Neural cell (in vitro differentiated cells): Measurements from ENCODE around the gene ATP12A. TPM values are rescaled to one million over a fixed set of nuclear protein-coding genes. Genes with fewer than 3 reads are reported as not detected.

Source experiments
- H2AFZ ChIP-seq: fragments of 200-600, 300-800 bp; sonication (generic), shearing (Covaris generic); 2 replicates; pipeline ENCODE4 v1.6.0; 2014; ENCODE audit warnings: low read depth, mild to moderate bottlenecking, antibody characterized with exemption, low read length, moderate library complexity
- H3F3A ChIP-seq: fragments of 200-600 bp; shearing (Covaris generic); 2 replicates; pipeline ENCODE4 v1.6.1; 2016; ENCODE audit warnings: mild to moderate bottlenecking, moderate library complexity, mixed read lengths, antibody characterized with exemption, low read length; ENCODE audit not compliant: insufficient read depth, poor library complexity, severe bottlenecking
- H3K27ac ChIP-seq: fragments of 200-600, 300-800 bp; sonication (generic), shearing (Covaris generic); 2 replicates; pipeline ENCODE4 v1.5.1; 2014; ENCODE audit warnings: mild to moderate bottlenecking, low read length, moderate library complexity
- H3K27me3 ChIP-seq: fragments of 300-800, 200-600 bp; sonication (generic), shearing (Covaris generic); 2 replicates; pipeline ENCODE4 v1.6.0; 2014; ENCODE audit warnings: mild to moderate bottlenecking, low read depth, low read length, moderate library complexity; ENCODE audit not compliant: insufficient read depth
- H3K36me3 ChIP-seq: fragments of 300-800, 200-600 bp; sonication (generic), shearing (Covaris generic); 2 replicates; pipeline ENCODE4 v1.5.1; 2014; ENCODE audit warnings: mild to moderate bottlenecking, antibody characterized with exemption, low read length, moderate library complexity; ENCODE audit not compliant: insufficient read depth
- H3K4me2 ChIP-seq: fragments of 300-800, 200-600 bp; sonication (generic), shearing (Covaris generic); 2 replicates; pipeline ENCODE4 v1.6.0; 2014; ENCODE audit warnings: mild to moderate bottlenecking, low read length
- H3K4me3 ChIP-seq: fragments of 300-800, 200-600 bp; sonication (generic), shearing (Covaris generic); 2 replicates; pipeline ENCODE4 v1.5.1; 2014; ENCODE audit warnings: mild to moderate bottlenecking, low read length, moderate library complexity
- H3K79me2 ChIP-seq: fragments of 200-600 bp; shearing (Covaris generic); replicated peaks from 2 replicates; pipeline ENCODE4 v1.6.0; 2014; ENCODE audit warnings: mild to moderate bottlenecking, low read length, moderate library complexity; ENCODE audit not compliant: insufficient read depth
- H3K9ac ChIP-seq: fragments of 300-800, 200-600 bp; sonication (generic), shearing (Covaris generic); 2 replicates; pipeline ENCODE4 v1.6.1; 2016; ENCODE audit warnings: mild to moderate bottlenecking, low read length, mixed read lengths
- H3K9me2 ChIP-seq: fragments of 200-600 bp; shearing (Covaris generic); 2 replicates; pipeline ENCODE4 v1.6.1; 2016; ENCODE audit warnings: mild to moderate bottlenecking, low read length, mixed read lengths; ENCODE audit not compliant: insufficient read depth
- H3K9me3 ChIP-seq: fragments of 200-600, 300-800 bp; sonication (generic), shearing (Covaris generic); 2 replicates; pipeline ENCODE4 v1.6.1; 2016; ENCODE audit warnings: mild to moderate bottlenecking, mixed run types, low read length, moderate library complexity, mixed read lengths
- H4K20me1 ChIP-seq: fragments of 200-600 bp; shearing (Covaris generic); 2 replicates; pipeline ENCODE4 v1.6.1; 2016; ENCODE audit warnings: mild to moderate bottlenecking, mixed run types; ENCODE audit not compliant: insufficient read depth
- CTCF ChIP-seq: fragments of 450-650 bp; IDR thresholded peaks from 2 replicates; pipeline ENCODE4 v1.5.1; 2014; ENCODE audit warnings: antibody characterized with exemption, mild to moderate bottlenecking, moderate library complexity; ENCODE audit not compliant: poor library complexity, severe bottlenecking
- EP300 ChIP-seq: fragments of 450-650 bp; conservative IDR thresholded peaks from 2 replicates; pipeline ENCODE4 v1.6.1; 2014; ENCODE audit warnings: antibody characterized with exemption, mild to moderate bottlenecking, moderate library complexity; ENCODE audit not compliant: poor library complexity, severe bottlenecking
- EZH2 ChIP-seq: fragments of 200-600, 300-800 bp; shearing (Covaris generic), sonication (generic); IDR thresholded peaks from 2 replicates; pipeline ENCODE4 v1.6.1; 2014; ENCODE audit warnings: antibody characterized with exemption, low read length, borderline replicate concordance, mild to moderate bottlenecking; ENCODE audit not compliant: insufficient read depth, poor library complexity, severe bottlenecking
- MXI1 ChIP-seq: fragments of 450-650 bp; conservative IDR thresholded peaks from 2 replicates; pipeline ENCODE4 v1.6.1; 2014; ENCODE audit warnings: antibody characterized with exemption, mild to moderate bottlenecking; ENCODE audit not compliant: poor library complexity, severe bottlenecking
- POLR2AphosphoS5 ChIP-seq: IDR thresholded peaks from 2 replicates; pipeline ENCODE4 v1.6.1; 2012
- RAD21 ChIP-seq: fragments of 450-650 bp; conservative IDR thresholded peaks from 2 replicates; pipeline ENCODE4 v1.6.1; 2014; ENCODE audit warnings: antibody characterized with exemption, mild to moderate bottlenecking, moderate library complexity
- REST ChIP-seq: IDR thresholded peaks from 2 replicates; pipeline ENCODE4 v1.6.1; 2012; ENCODE audit warnings: borderline replicate concordance
- SMC3 ChIP-seq: fragments of 450-650 bp; conservative IDR thresholded peaks from 2 replicates; pipeline ENCODE4 v1.6.1; 2014; ENCODE audit warnings: antibody characterized with exemption, mild to moderate bottlenecking, moderate library complexity; ENCODE audit not compliant: poor library complexity
- TAF1 ChIP-seq: IDR thresholded peaks from 2 replicates; pipeline ENCODE4 v1.6.1; 2012; ENCODE audit warnings: low read depth
- polyA plus RNA-seq: library from polyadenylated mRNA; depleted of rRNA; stranded (reverse); fragments of >200 nt; gene quantifications from 2 replicates; pipeline ENCODE4 v1.2.3, GENCODE V29; 2014

The ATP12A gene
- polyA plus RNA-seq, 1 donor from 2014 or later = not detected

GRCh38 chr13:24640752-24641151 lies 39.5 kb upstream of the ATP12A start:
- Histone ChIP-seq H4K20me1 (no peaks in the 10 kb centered on the region), H3K36me3 (no peaks in the 10 kb centered on the region), H3K9me2 (no peaks in the 10 kb centered on the region), H3K79me2 (no peaks in the 10 kb centered on the region), H3K27ac (no peak overlapping the region), H3K4me3 (no peak overlapping the region), H3K27me3 (no peaks in the 10 kb centered on the region), H3K4me2 (no peak overlapping the region), H3F3A (no peaks in the 10 kb centered on the region), H3K9me3 (no peaks in the 10 kb centered on the region), H3K9ac (no peak overlapping the region), H2AFZ (no peak overlapping the region)
- TF ChIP-seq TAF1 = no peak
- TF ChIP-seq SMC3 = no peak
- TF ChIP-seq RAD21 = no peak
- no peak for TF ChIP-seq EZH2
- TF ChIP-seq REST = no peak
- no peak for TF ChIP-seq MXI1
- no peak for TF ChIP-seq EP300
- TF ChIP-seq POLR2AphosphoS5 = no peak
- TF ChIP-seq CTCF = no peak

- no peak overlapping the region for H3K4me3 ChIP-seq
- no peaks in the 10 kb centered on the region for H3K27me3 ChIP-seq
- H3K9me3 ChIP-seq = no peaks in the 10 kb centered on the region
- no peaks in the 10 kb centered on the region for H3K79me2 ChIP-seq
- no peak overlapping the region for H3K9ac ChIP-seq
- H3K27ac ChIP-seq = no peak overlapping the region
- no peak overlapping the region for H2AFZ ChIP-seq
- no peaks in the 10 kb centered on the region for H3F3A ChIP-seq
- H4K20me1 ChIP-seq = no peaks in the 10 kb centered on the region
- no peak overlapping the region for H3K4me2 ChIP-seq
- H3K36me3 ChIP-seq = no peaks in the 10 kb centered on the region
- no peaks in the 10 kb centered on the region for H3K9me2 ChIP-seq
- no peak for TF ChIP-seq SMC3
- TF ChIP-seq MXI1 = no peak
- no peak for TF ChIP-seq TAF1
- no peak for TF ChIP-seq RAD21
- no peak for TF ChIP-seq POLR2AphosphoS5
- no peak for TF ChIP-seq EZH2
- no peak for TF ChIP-seq CTCF
- no peak for TF ChIP-seq REST
- TF ChIP-seq EP300 = no peak
Observed at GRCh38 chr13:24642219-24642618, 38.0 kb upstream of the ATP12A start.
